Measurements from ENCODE around the gene MALRD1.

MALRD1 gene

DNA sequence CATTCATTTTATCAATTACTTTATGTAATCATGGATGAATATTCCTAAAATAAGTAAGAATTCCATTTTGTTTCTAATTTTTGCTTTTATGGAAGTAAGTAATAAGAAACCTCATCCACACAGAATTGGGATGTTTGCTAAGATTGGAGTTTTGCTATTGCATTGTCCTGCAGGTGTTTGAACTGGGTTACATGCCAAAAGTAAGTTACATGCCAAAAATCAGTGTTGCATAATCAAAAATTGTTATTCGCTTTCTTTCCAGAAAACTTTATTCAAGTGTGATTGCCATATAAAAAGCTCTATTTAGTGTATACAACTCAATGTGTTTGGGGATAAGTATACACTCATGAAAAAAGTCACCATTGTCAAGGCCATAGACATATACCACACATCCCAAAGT is 420.9 kb downstream of the MALRD1 start:
- H3K27ac ChIP-seq (ENCODE audit: low read depth, low read length, severe bottlenecking) = no peak overlapping the region
- no CpG with 5 or more reads among the region's 1 CpG for WGBS, 2 experiments (ENCODE audit: insufficient coverage in 2 of 2)

DNA sequence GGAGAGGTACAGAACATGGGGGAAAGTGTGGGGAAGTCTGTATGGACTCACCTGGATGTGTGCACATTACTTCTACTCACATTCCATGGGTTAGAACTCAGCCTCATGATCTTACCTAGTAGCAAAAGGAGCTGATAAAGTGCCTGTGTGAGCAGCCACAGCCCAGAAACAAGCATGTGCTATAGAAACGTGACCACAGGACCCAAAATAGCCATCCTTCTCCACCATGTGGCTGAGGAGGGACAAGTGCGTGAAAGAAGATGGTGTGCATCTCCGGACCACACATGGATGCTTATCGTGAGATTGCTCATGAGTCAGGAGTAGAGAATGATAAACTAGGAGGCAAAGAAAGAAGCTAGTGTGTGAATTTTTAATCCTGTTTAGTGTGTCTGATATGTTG is 431.3 kb downstream of the MALRD1 start:
- WGBS, 2 experiments (ENCODE audit: insufficient coverage in 2 of 2) = 69 to 74% methylated on average over 4 of the region's 4 CpGs

More for the DNA sequence above, 420.9 kb downstream of the MALRD1 start:
- no peaks in the 10 kb centered on the region for H3K4me1 ChIP-seq (ENCODE audit: control insufficient read depth, insufficient read depth, low read length, poor library complexity, severe bottlenecking)
- no peaks in the 10 kb centered on the region for H3K36me3 ChIP-seq (ENCODE audit: control insufficient read depth, insufficient read depth, low read length)
- H3K4me3 ChIP-seq (ENCODE audit: extremely low read depth, insufficient read depth, low read length, poor library complexity, severe bottlenecking) = no peak overlapping the region
- H3K9me3 ChIP-seq (ENCODE audit: control insufficient read depth, low read length) = no peaks in the 10 kb centered on the region

DNA sequence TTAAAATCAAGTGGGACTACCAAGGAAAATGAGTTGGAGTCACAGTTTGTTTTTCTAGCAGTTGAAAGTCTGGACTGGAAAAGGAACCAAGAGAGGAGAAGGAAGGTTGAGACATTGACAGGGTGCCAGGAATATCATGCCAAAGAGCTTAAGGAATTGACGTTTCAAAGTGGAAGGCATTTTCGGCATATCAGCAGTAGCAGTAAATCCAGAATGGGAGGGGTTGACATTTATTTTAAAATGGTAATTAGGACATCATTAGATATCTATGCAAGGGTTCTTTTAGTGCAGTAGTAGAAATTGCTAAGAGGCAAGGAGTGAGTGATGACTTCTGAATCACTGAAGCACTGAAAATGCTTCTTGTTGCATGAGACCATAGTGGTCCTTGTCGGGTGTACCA is 431.8 kb downstream of the MALRD1 start:
- Histone ChIP-seq H3K9me3 (ENCODE audit: control insufficient read depth, low read length) (no peaks in the 10 kb centered on the region), H3K4me1 (ENCODE audit: control insufficient read depth, insufficient read depth, low read length, poor library complexity, severe bottlenecking) (no peaks in the 10 kb centered on the region), H3K4me3 (ENCODE audit: extremely low read depth, insufficient read depth, low read length, poor library complexity, severe bottlenecking) (no peak overlapping the region), H3K36me3 (ENCODE audit: control insufficient read depth, insufficient read depth, low read length) (no peaks in the 10 kb centered on the region), H3K27ac (ENCODE audit: low read depth, low read length, severe bottlenecking) (no peak overlapping the region)
- 94 to 100% methylated on average over 2 to 3 of the region's 3 CpGs for WGBS, 2 experiments (ENCODE audit: insufficient coverage in 2 of 2)

More for the DNA sequence above, 431.3 kb downstream of the MALRD1 start:
- no peak overlapping the region for H3K4me3 ChIP-seq (ENCODE audit: extremely low read depth, insufficient read depth, low read length, poor library complexity, severe bottlenecking)
- H3K27ac ChIP-seq (ENCODE audit: low read depth, low read length, severe bottlenecking) = no peak overlapping the region
- no peaks in the 10 kb centered on the region for H3K36me3 ChIP-seq (ENCODE audit: control insufficient read depth, insufficient read depth, low read length)
- H3K9me3 ChIP-seq (ENCODE audit: control insufficient read depth, low read length) = no peaks in the 10 kb centered on the region
- no peaks in the 10 kb centered on the region for H3K4me1 ChIP-seq (ENCODE audit: control insufficient read depth, insufficient read depth, low read length, poor library complexity, severe bottlenecking)

DNA sequence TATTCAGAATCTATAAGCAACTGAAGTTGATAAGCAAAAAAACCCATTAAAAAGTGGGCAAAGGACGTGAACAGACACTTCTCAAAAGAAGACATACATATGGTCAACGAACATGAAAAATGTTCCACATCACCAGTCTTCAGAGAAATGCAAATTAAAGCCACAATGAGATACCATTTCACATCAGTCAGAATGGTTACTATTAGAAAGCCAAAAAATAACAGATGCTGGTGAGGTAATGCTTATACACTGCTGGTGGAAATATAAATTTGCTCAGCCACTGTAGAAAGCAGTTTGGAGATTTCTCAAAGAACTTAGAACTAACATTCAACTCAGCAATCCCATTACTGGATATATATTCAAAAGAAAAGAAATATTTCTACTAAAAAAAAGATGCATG is 434.8 kb downstream of the MALRD1 start:
- H3K4me1 ChIP-seq (ENCODE audit: control insufficient read depth, insufficient read depth, low read length, poor library complexity, severe bottlenecking) = no peaks in the 10 kb centered on the region
- H3K27ac ChIP-seq (ENCODE audit: low read depth, low read length, severe bottlenecking) = no peak overlapping the region
- no peaks in the 10 kb centered on the region for H3K9me3 ChIP-seq (ENCODE audit: control insufficient read depth, low read length)
- WGBS, 2 experiments (ENCODE audit: insufficient coverage in 2 of 2) = 55 to 60% methylated on average over 1 to 2 of the region's 2 CpGs
- H3K4me3 ChIP-seq (ENCODE audit: extremely low read depth, insufficient read depth, low read length, poor library complexity, severe bottlenecking) = no peak overlapping the region
- no peaks in the 10 kb centered on the region for H3K36me3 ChIP-seq (ENCODE audit: control insufficient read depth, insufficient read depth, low read length)

DNA sequence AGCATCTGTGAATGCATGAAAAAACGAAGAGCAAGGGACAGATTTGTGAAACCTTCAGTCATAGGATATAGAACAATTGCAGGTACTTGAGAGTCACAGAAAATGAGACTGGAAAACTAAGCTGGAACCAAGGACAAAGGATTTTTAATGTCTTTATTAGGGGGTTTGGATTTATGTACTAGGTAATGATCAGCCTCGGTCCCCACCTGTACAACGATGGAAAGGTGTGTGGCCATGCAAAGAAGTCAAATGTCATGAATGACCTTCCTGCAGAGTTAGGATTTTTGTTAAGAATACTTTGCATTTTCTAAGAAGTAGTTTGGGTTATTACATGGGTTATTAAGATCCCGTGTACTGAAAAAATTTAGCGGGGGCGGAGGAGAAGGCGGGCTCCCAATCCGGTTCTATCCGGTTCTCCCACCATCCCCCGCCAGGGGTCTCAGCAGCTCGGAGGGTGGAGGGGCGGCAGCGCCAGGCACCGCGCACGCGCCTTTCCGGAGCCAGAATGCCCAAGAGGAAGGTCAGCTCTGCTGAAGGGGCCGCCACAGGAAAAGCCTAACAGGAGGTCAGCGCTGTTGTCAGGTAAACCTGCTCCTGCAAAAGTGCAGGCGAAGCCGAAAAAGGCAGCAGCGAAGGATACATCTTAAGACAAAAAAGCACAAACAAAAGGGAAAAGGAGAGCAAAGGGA is 440.1 kb downstream of the MALRD1 start:
- Histone ChIP-seq H3K36me3 (ENCODE audit: control insufficient read depth, insufficient read depth, low read length) (no peaks in the 10 kb centered on the region), H3K4me3 (ENCODE audit: extremely low read depth, insufficient read depth, low read length, poor library complexity, severe bottlenecking) (no peak overlapping the region), H3K9me3 (ENCODE audit: control insufficient read depth, low read length) (no peaks in the 10 kb centered on the region), H3K27ac (ENCODE audit: low read depth, low read length, severe bottlenecking) (no peak overlapping the region), H3K4me1 (ENCODE audit: control insufficient read depth, insufficient read depth, low read length, poor library complexity, severe bottlenecking) (no peaks in the 10 kb centered on the region)
- 91 to 93% methylated on average over 21 to 23 of the region's 23 CpGs for WGBS, 2 experiments (ENCODE audit: insufficient coverage in 2 of 2)

DNA sequence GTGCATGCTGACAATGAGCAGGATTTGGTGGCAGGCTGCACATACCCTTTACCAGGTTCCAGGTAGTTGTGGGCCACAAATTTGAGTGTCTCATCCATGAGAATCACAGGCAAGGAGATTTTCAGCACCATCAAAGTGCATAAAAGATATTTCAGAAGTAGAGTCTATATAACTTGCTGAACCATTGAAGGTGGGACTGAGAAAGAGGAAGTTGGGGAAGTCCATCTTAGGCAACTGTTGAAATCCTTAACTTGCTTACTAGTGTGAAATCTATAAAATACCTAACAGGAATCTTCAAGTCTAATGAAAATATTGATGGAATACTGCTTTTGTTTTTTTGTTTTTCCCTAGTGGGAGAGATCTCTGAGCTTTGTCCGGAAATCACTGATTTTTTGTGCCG is 442.6 kb downstream of the MALRD1 start:
- Histone ChIP-seq H3K4me3 (ENCODE audit: extremely low read depth, insufficient read depth, low read length, poor library complexity, severe bottlenecking) (no peak overlapping the region), H3K4me1 (ENCODE audit: control insufficient read depth, insufficient read depth, low read length, poor library complexity, severe bottlenecking) (no peaks in the 10 kb centered on the region), H3K36me3 (ENCODE audit: control insufficient read depth, insufficient read depth, low read length) (no peaks in the 10 kb centered on the region), H3K27ac (ENCODE audit: low read depth, low read length, severe bottlenecking) (no peak overlapping the region), H3K9me3 (ENCODE audit: control insufficient read depth, low read length) (no peaks in the 10 kb centered on the region)
- WGBS, 2 experiments (ENCODE audit: insufficient coverage in 2 of 2) = 100% methylated on average over 2 of the region's 2 CpGs; no CpG with 5 or more reads in 1 of the 2 experiments

DNA sequence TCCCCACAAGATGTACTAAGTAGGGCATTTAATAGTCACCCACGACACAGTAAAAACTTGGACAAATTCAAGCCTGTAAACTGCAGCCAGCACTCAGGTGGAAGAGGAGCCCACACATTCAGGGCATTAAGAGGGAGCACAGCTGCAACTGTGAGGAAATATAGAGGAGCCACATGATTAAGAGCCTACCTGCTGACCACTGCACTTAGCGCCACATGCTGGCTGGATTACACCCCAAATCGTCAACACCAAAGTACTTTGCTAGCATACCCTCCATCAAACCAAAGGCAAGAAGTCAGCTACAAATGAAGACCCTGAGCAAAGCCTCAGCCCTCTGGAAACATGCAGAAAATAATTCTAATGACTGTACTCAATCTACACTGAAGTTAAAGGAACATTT is 445.3 kb downstream of the MALRD1 start:
- no peaks in the 10 kb centered on the region for H3K9me3 ChIP-seq (ENCODE audit: control insufficient read depth, low read length)
- 77 to 80% methylated on average over 1 to 2 of the region's 3 CpGs for WGBS, 2 experiments (ENCODE audit: insufficient coverage in 2 of 2)
- no peaks in the 10 kb centered on the region for H3K36me3 ChIP-seq (ENCODE audit: control insufficient read depth, insufficient read depth, low read length)
- no peak overlapping the region for H3K4me3 ChIP-seq (ENCODE audit: extremely low read depth, insufficient read depth, low read length, poor library complexity, severe bottlenecking)
- H3K27ac ChIP-seq (ENCODE audit: low read depth, low read length, severe bottlenecking) = no peak overlapping the region
- no peaks in the 10 kb centered on the region for H3K4me1 ChIP-seq (ENCODE audit: control insufficient read depth, insufficient read depth, low read length, poor library complexity, severe bottlenecking)

DNA sequence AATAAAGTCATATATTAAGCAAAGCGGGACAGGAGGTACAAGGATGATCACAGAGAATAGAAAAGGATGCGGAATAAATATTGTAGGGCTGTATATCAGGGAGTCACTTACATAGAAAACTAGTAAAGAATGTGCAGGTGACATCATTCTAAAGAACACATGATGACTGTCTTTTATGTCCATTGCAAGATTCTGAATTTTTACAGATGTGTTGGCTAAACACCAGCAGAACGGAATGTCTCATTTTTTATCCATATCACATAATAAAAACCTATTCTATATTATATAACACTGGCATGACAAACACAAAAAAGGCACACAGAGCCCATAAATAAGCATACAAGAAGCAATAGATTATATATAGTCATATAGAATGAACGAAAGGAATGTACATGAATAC is 448.4 kb downstream of the MALRD1 start:
- WGBS, 2 experiments (ENCODE audit: insufficient coverage in 2 of 2) = 86% methylated on average over 1 of the region's 4 CpGs; no CpG with 5 or more reads in 1 of the 2 experiments
- H3K4me1 ChIP-seq (ENCODE audit: control insufficient read depth, insufficient read depth, low read length, poor library complexity, severe bottlenecking) = no peaks in the 10 kb centered on the region

DNA sequence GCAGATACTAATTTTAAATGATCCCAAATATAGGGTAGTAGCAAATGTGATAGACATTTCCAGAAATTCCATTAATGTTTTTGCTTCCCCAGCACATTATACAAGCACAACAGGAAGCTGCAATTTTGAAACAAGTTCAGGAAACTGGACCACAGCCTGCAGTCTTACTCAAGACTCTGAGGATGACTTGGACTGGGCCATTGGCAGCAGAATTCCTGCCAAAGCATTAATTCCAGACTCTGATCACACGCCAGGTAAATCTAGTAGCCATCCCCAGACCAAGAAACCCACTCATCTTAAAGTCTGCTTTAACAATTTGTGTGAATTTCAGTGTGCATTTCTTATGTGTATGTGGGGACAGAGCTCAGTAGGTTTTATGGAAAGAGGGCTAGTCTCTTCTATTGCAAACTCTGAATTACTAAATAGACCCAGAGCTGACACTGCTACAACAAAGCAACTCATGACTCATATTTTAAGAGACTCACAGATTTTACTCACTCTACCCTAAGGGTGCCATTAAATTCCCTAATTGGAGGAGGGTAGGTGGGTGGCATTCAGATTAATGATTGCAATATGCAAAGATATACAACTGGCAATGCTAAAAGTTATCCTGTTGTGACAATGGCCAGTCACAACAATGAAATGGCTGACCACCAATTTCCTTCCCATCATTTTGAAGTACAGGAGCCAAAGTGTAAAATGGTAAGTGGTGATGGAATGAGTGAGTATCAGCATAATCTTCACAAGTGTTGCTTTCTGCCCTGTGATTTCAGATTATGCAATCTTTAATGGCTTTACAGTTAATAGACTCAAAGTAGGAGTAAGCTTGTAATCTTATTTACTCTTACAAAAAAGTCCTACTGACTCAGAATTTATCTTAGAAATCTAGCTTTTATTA is 450.0 kb downstream of the MALRD1 start:
- H3K27ac ChIP-seq (ENCODE audit: low read depth, low read length, severe bottlenecking) = no peak overlapping the region
- H3K4me1 ChIP-seq (ENCODE audit: control insufficient read depth, insufficient read depth, low read length, poor library complexity, severe bottlenecking) = no peaks in the 10 kb centered on the region
- H3K36me3 ChIP-seq (ENCODE audit: control insufficient read depth, insufficient read depth, low read length) = no peaks in the 10 kb centered on the region
- no CpG with 5 or more reads among the region's 1 CpG for WGBS, 2 experiments (ENCODE audit: insufficient coverage in 2 of 2)
- no peak overlapping the region for H3K4me3 ChIP-seq (ENCODE audit: extremely low read depth, insufficient read depth, low read length, poor library complexity, severe bottlenecking)
- H3K9me3 ChIP-seq (ENCODE audit: control insufficient read depth, low read length) = no peaks in the 10 kb centered on the region

More for the DNA sequence above, 448.4 kb downstream of the MALRD1 start:
- no peaks in the 10 kb centered on the region for H3K9me3 ChIP-seq (ENCODE audit: control insufficient read depth, low read length)
- no peak overlapping the region for H3K27ac ChIP-seq (ENCODE audit: low read depth, low read length, severe bottlenecking)
- no peak overlapping the region for H3K4me3 ChIP-seq (ENCODE audit: extremely low read depth, insufficient read depth, low read length, poor library complexity, severe bottlenecking)
- H3K36me3 ChIP-seq (ENCODE audit: control insufficient read depth, insufficient read depth, low read length) = no peaks in the 10 kb centered on the region

DNA sequence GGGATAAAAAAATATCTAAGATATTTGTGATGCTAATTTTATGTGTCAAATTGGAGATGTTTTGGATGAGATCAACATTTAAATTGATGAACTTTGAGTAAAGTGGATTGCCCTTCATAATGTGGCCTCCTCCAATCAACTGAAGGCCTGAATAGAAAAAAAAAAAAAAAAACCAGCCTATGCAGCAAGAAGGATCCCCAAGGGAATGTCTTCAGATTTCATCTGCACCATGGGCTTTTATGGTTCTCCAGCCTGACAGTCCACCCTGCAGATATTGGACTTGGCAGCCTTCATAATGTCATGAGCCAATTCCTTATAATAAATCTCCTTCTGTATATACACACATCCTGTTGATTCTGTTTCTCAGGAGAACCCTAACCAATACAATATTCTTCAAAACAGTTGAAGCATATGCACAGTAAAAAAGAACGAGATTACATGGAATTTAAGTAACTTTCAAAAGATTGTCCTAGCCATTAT is 450.7 kb downstream of the MALRD1 start:
- Histone ChIP-seq H3K4me3 (ENCODE audit: extremely low read depth, insufficient read depth, low read length, poor library complexity, severe bottlenecking) (no peak overlapping the region), H3K36me3 (ENCODE audit: control insufficient read depth, insufficient read depth, low read length) (no peaks in the 10 kb centered on the region), H3K27ac (ENCODE audit: low read depth, low read length, severe bottlenecking) (no peak overlapping the region), H3K4me1 (ENCODE audit: control insufficient read depth, insufficient read depth, low read length, poor library complexity, severe bottlenecking) (no peaks in the 10 kb centered on the region), H3K9me3 (ENCODE audit: control insufficient read depth, low read length) (no peaks in the 10 kb centered on the region)
- no CpG with 5 or more reads among the region's 1 CpG for WGBS, 2 experiments (ENCODE audit: insufficient coverage in 2 of 2)

Data from mesodermal cell (in vitro differentiated cells).